Dermis blood vessel endothelial cell (primary cell): ENCODE measurements around the gene PPP5C. TPM values are rescaled to one million over a fixed set of nuclear protein-coding genes. Genes with fewer than 3 reads are reported as not detected.
"Not testable (repeated sequence)": the region's sequence is repeated elsewhere in the genome, so short reads cannot be mapped to it uniquely, and the experiment has no call there.

Experiments
- DNase-seq: peaks from one replicate; pipeline ENCODE4 v3.0.0; 2010
- total RNA-seq: library from RNA; depleted of rRNA; stranded (reverse); fragments of >200 nt; gene quantifications from 2 replicates; pipeline ENCODE4 v1.2.3, GENCODE V29; 2014

Gene PPP5C
- total RNA-seq, 1 donor from 2014 or later = 88.8 TPM

- not testable (repeated sequence) for DNase-seq
Measured at GRCh38 chr19:46435689-46436088, 88.8 kb downstream of the PPP5C start.

Other genes starting within 250 kb of the PPP5C start
- not detected in 2 replicates for gene IGFL3, start 222.4 kb upstream of the PPP5C start, total RNA-seq
- gene IGFL2, start 198.8 kb upstream of the PPP5C start, total RNA-seq = not detected in 2 replicates
- gene IGFL1, start 117.3 kb upstream of the PPP5C start, total RNA-seq = not detected in 2 replicates
- gene HIF3A, start 50.0 kb upstream of the PPP5C start, total RNA-seq = 23.1 and 52.6 TPM in 2 replicates
- 0.56 and 0.68 TPM in 2 replicates for gene CCDC8, start 66.5 kb downstream of the PPP5C start, total RNA-seq
- not detected in 2 replicates for gene PNMA8C, start 81.8 kb downstream of the PPP5C start, total RNA-seq
- under 0.01 and 0.98 TPM in 2 replicates for gene PNMA8A, start 124.5 kb downstream of the PPP5C start, total RNA-seq
- gene PNMA8B, start 148.8 kb downstream of the PPP5C start, total RNA-seq = under 0.01 and 0.17 TPM in 2 replicates